H1 (cell line): ENCODE measurements around the gene AVL9. TPM values are rescaled to one million over a fixed set of nuclear protein-coding genes. Genes with fewer than 3 reads are reported as not detected.

Experiments used
- CTCF ChIA-PET: fragments of 300-600 bp; sonication (Branson Sonifier 250); formaldehyde crosslinking; loops from one replicate; lab custom pipeline; 2021; ENCODE audit not compliant: partially characterized antibody; lab: Charles Lee
- POLR2A ChIA-PET: fragments of 300-600 bp; sonication (Branson Sonifier 250); formaldehyde crosslinking; loops from one replicate; lab custom pipeline; 2021; ENCODE audit warnings: inconsistent platforms; ENCODE audit not compliant: partially characterized antibody; lab: Charles Lee
- DNase-seq, 2 experiments: peaks; one replicate each; pipeline versions ENCODE4 v3.0.0 to v3.0.0-alpha.2; 2010 to 2022; ENCODE audit warnings: low spot score in 2 of 2, low read depth in 1 of 2, mixed read lengths in 1 of 2
- FAIRE-seq: peaks from 2 replicates; lab custom pipeline; 2011; peaks lifted over from hg19 to GRCh38; lab: Jason Lieb, UNC
- H2AFZ ChIP-seq: 2 replicates; pipeline ENCODE4 v1.8.1; 2012; ENCODE audit warnings: low read length, inconsistent platforms
- H2AK5ac ChIP-seq: 2 replicates; pipeline ENCODE4 v1.6.1; 2013; ENCODE audit warnings: low read depth, low read length
- H2BK120ac ChIP-seq: replicated peaks from 2 replicates; pipeline ENCODE3; 2013; ENCODE audit warnings: low read depth, low read length, inconsistent platforms
- H2BK12ac ChIP-seq: 2 replicates; pipeline ENCODE4 v1.6.1; 2013; ENCODE audit warnings: low read depth, low read length
- H2BK15ac ChIP-seq: 2 replicates; pipeline ENCODE4 v1.6.1; 2013; ENCODE audit warnings: low read length
- H2BK20ac ChIP-seq: 2 replicates; pipeline ENCODE4 v1.6.1; 2013; ENCODE audit warnings: low read length
- H2BK5ac ChIP-seq: 2 replicates; pipeline ENCODE4 v1.6.1; 2013; ENCODE audit warnings: low read depth, low read length
- H3K14ac ChIP-seq: 2 replicates; pipeline ENCODE4 v1.6.1; 2013; ENCODE audit warnings: inconsistent platforms; ENCODE audit not compliant: insufficient read length
- H3K18ac ChIP-seq: 2 replicates; pipeline ENCODE4 v1.6.1; 2013; ENCODE audit warnings: low read length; ENCODE audit errors: extremely low read depth
- H3K23ac ChIP-seq: 2 replicates; pipeline ENCODE4 v1.6.1; 2013; ENCODE audit warnings: inconsistent platforms; ENCODE audit not compliant: insufficient read length
- H3K23me2 ChIP-seq: 2 replicates; pipeline ENCODE4 v1.6.1; 2013; ENCODE audit warnings: low read depth, low read length
- H3K27ac ChIP-seq: 2 replicates; pipeline ENCODE4 v1.6.1; 2011; ENCODE audit warnings: low read depth, low read length, inconsistent platforms
- H3K27me3 ChIP-seq, 4 experiments: replicated peaks in 1 of 4; 1 replicate in 1 of 4; 2 replicates in 3 of 4; pipeline versions ENCODE4 v1.6.1 to v1.8.1; 2011 to 2013; ENCODE audit warnings: low read length in 3 of 4, mild to moderate bottlenecking in 3 of 4, inconsistent platforms in 2 of 4, mixed read lengths in 2 of 4, moderate library complexity in 1 of 4; ENCODE audit not compliant: control insufficient read depth in 3 of 4, insufficient read depth in 3 of 4; ENCODE audit errors: extremely low read depth in 1 of 4
- H3K36me3 ChIP-seq, 4 experiments: 2 replicates each; pipeline versions ENCODE4 v1.6.1 to v1.8.1; 2011 to 2013; ENCODE audit warnings: mild to moderate bottlenecking in 4 of 4, low read length in 3 of 4, moderate library complexity in 2 of 4, control low read depth in 1 of 4, inconsistent platforms in 1 of 4; ENCODE audit not compliant: insufficient read depth in 4 of 4, control insufficient read depth in 2 of 4
- H3K4ac ChIP-seq: replicated peaks from 2 replicates; pipeline ENCODE3; 2013; ENCODE audit warnings: low read length, low read depth, mixed read lengths, inconsistent platforms; ENCODE audit not compliant: insufficient read length
- H3K4me1 ChIP-seq, 4 experiments: replicated peaks in 1 of 4; 1 replicate in 1 of 4; 2 replicates in 3 of 4; pipeline versions ENCODE4 v1.6.1 to v1.8.1; 2011 to 2013; ENCODE audit warnings: low read length in 3 of 4, inconsistent platforms in 2 of 4, mixed read lengths in 1 of 4; ENCODE audit not compliant: insufficient read depth in 4 of 4, control insufficient read depth in 3 of 4
- H3K4me2 ChIP-seq, 2 experiments: 2 replicates each; pipeline versions ENCODE4 v1.6.1 to v1.8.1; 2011 to 2013; ENCODE audit warnings: low read depth in 2 of 2, low read length in 2 of 2, control low read depth in 1 of 2, inconsistent platforms in 1 of 2, mild to moderate bottlenecking in 1 of 2; ENCODE audit not compliant: insufficient read depth in 1 of 2
- H3K4me3 ChIP-seq, 4 experiments: fragments of 200-600, 300-600 bp in 1 of 4; sonication (generic), shearing (Covaris generic), sonication (Bioruptor Twin) in 1 of 4; 2 replicates each; pipeline versions ENCODE4 v1.5.1 to v1.8.1; 2011 to 2016; ENCODE audit warnings: low read length in 4 of 4, low read depth in 3 of 4, control low read depth in 2 of 4, inconsistent platforms in 2 of 4, mild to moderate bottlenecking in 2 of 4, mixed read lengths in 1 of 4, moderate library complexity in 1 of 4; ENCODE audit not compliant: insufficient read depth in 2 of 4; ENCODE audit errors: extremely low read depth in 1 of 4
- H3K56ac ChIP-seq: replicated peaks from 2 replicates; pipeline ENCODE3; 2013; ENCODE audit warnings: low read depth, mild to moderate bottlenecking, mixed read lengths, low read length, inconsistent platforms; ENCODE audit not compliant: insufficient read length
- H3K79me1 ChIP-seq: 2 replicates; pipeline ENCODE4 v1.6.1; 2013; ENCODE audit warnings: low read depth, low read length, control low read depth
- H3K79me2 ChIP-seq, 2 experiments: 2 replicates each; pipeline versions ENCODE4 v1.6.1 to v1.8.1; 2012 to 2013; ENCODE audit warnings: low read length in 2 of 2, mild to moderate bottlenecking in 2 of 2, inconsistent platforms in 1 of 2; ENCODE audit not compliant: insufficient read depth in 2 of 2, control insufficient read depth in 1 of 2
- H3K9ac ChIP-seq, 4 experiments: replicated peaks in 1 of 4; 1 replicate in 1 of 4; 2 replicates in 3 of 4; pipeline versions ENCODE4 v1.6.1 to v1.8.1; 2011 to 2013; ENCODE audit warnings: low read depth in 3 of 4, low read length in 3 of 4, control low read depth in 2 of 4, mild to moderate bottlenecking in 2 of 4, moderate library complexity in 2 of 4, inconsistent platforms in 1 of 4; ENCODE audit errors: extremely low read depth in 1 of 4
- H3K9me3 ChIP-seq, 2 experiments: 2 replicates each; pipeline versions ENCODE4 v1.6.1 to v1.8.1; 2012 to 2013; ENCODE audit warnings: mild to moderate bottlenecking in 2 of 2, moderate library complexity in 2 of 2, control low read depth in 1 of 2, inconsistent platforms in 1 of 2, low read depth in 1 of 2, low read length in 1 of 2, mixed read lengths in 1 of 2; ENCODE audit not compliant: insufficient read depth in 2 of 2
- H4K20me1 ChIP-seq, 2 experiments: replicated peaks in 1 of 2; 2 replicates each; pipeline versions ENCODE3 to v1.8.1; 2011 to 2013; ENCODE audit warnings: inconsistent platforms in 2 of 2, low read length in 2 of 2, mild to moderate bottlenecking in 1 of 2; ENCODE audit not compliant: insufficient read depth in 2 of 2, control insufficient read depth in 1 of 2
- H4K5ac ChIP-seq: 2 replicates; pipeline ENCODE4 v1.6.1; 2013; ENCODE audit warnings: low read length, low read depth, mixed read lengths, inconsistent platforms; ENCODE audit not compliant: insufficient read length
- H4K8ac ChIP-seq: 2 replicates; pipeline ENCODE4 v1.8.0; 2013; ENCODE audit warnings: mild to moderate bottlenecking, moderate library complexity, low read length, inconsistent platforms; ENCODE audit not compliant: insufficient read depth; ENCODE audit errors: extremely low read depth
- H4K91ac ChIP-seq: replicated peaks from 2 replicates; pipeline ENCODE3; 2013; ENCODE audit warnings: low read length, mixed read lengths, inconsistent platforms; ENCODE audit not compliant: insufficient read length
- GABPA ChIP-seq: IDR thresholded peaks from 2 replicates; pipeline ENCODE4 v1.6.1; 2011; ENCODE audit warnings: mild to moderate bottlenecking, low read length, moderate library complexity, borderline replicate concordance; ENCODE audit not compliant: insufficient read depth
- RFX5 ChIP-seq: IDR thresholded peaks from 2 replicates; pipeline ENCODE4 v1.6.1; 2011; ENCODE audit warnings: low read depth, low read length, improper control_type of control experiment, borderline replicate concordance
- SAP30 ChIP-seq: fragments of 300-600 bp; sonication (generic); IDR thresholded peaks from 2 replicates; pipeline ENCODE4 v1.7.1; 2012; ENCODE audit warnings: low read length, moderate library complexity, mild to moderate bottlenecking, inconsistent platforms; ENCODE audit not compliant: insufficient read depth, insufficient replicate concordance
- SP2 ChIP-seq: IDR thresholded peaks from 2 replicates; pipeline ENCODE4 v1.6.1; 2012; ENCODE audit warnings: mild to moderate bottlenecking, low read length, inconsistent platforms
- WGBS, 2 experiments: shearing (Covaris generic) in 1 of 2; methylation state at CpG; one replicate each; pipeline versions ENCODE4 v1.1.6 to v1.1.7; 2013 to 2015; ENCODE audit warnings: low lambda C conversion rate in 2 of 2, mixed read lengths in 2 of 2, inconsistent platforms in 1 of 2, low coverage in 1 of 2, missing lambda C conversion rate in 1 of 2; ENCODE audit not compliant: insufficient replicate concordance in 2 of 2, insufficient coverage in 1 of 2, insufficient read length in 1 of 2; ENCODE audit errors: extremely low coverage in 1 of 2, missing lambda C conversion rate in 1 of 2; 5-methylcytosine and 5-hydroxymethylcytosine counted together
- polyA plus RNA-seq, 7 experiments: library from polyadenylated mRNA; depleted of rRNA in 3 of 7; stranded (reverse) in 5 of 7; unstranded in 2 of 7; fragments of >200 nt in 5 of 7; fragments of 200-250 nt in 2 of 7; gene quantifications; 1 replicate in 5 of 7; 2 replicates in 1 of 7; 4 replicates in 1 of 7; pipeline versions ENCODE4 v1.2.1 to v1.2.3, GENCODE V29; 2011 to 2013; ENCODE audit warnings: missing spikeins in 2 of 7, mixed read lengths in 2 of 7
- total RNA-seq: library from RNA; stranded (reverse); fragmentation: NEBNext Ultra II Directional; extraction: Animal tissue kit (Norgen Biotek cat#: 25700); gene quantifications from 2 replicates; pipeline ENCODE4 v1.2.1, GENCODE V29; 2021

The AVL9 gene
- total and polyA plus RNA-seq, 2 of the 8 experiments (the other 6 are each of a cell fraction or from before 2014, with no cell fraction given) = 15.5 to 42.1 TPM

GRCh38 chr7:32501522-32501921, 6.2 kb downstream of the AVL9 start:
- Histone ChIP-seq H2AK5ac (no peak overlapping the region), H3K4me1 (peaks cover 0 to 6% (median 1%) of the 10 kb centered on the region in 4 experiments; a peak in 2 of 7 replicates), H3K4ac (no peak overlapping the region), H3K9ac (no peak overlapping the region), H4K20me1 (peaks cover 7 to 9% of the 10 kb centered on the region in 2 experiments), H3K18ac (no peak overlapping the region), H4K5ac (no peak overlapping the region), H2BK20ac (no peak overlapping the region), H2AFZ (no peak overlapping the region), H3K4me3 (no peak overlapping the region), H2BK5ac (no peak overlapping the region), H2BK120ac (no peak overlapping the region), H4K8ac (no peak overlapping the region), H3K36me3 (peaks cover 0 to 4% (median 0%) of the 10 kb centered on the region in 4 experiments; a peak in 1 of 8 replicates), H3K23ac (no peak overlapping the region), H2BK15ac (no peak overlapping the region), H3K56ac (no peak overlapping the region), H3K27ac (no peak overlapping the region), H2BK12ac (no peak overlapping the region), H3K79me1 (no peaks in the 10 kb centered on the region), H4K91ac (no peak overlapping the region), H3K4me2 (no peak overlapping the region), H3K14ac (no peak overlapping the region), H3K9me3 (no peaks in the 10 kb centered on the region), H3K79me2 (peaks cover 19 to 93% of the 10 kb centered on the region in 2 experiments), H3K23me2 (no peaks in the 10 kb centered on the region), H3K27me3 (peaks cover 0 to 1% (median 0%) of the 10 kb centered on the region in 4 experiments; a peak in 1 of 7 replicates)
- CTCF ChIA-PET = interaction anchor here (0.6 kb wide), 1 partner anchor 573 kb away, joined by 3 read pairs; no protein-coding TSS in a partner anchor
- no peak for FAIRE-seq
- WGBS, 2 experiments = 75% methylated on average over 1 of the region's 1 CpG; no CpG with 5 or more reads in 1 of the 2 experiments
- no peak for DNase-seq
- TF ChIP-seq RFX5 (no peak), SAP30 (no peak), GABPA (no peak), SP2 (no peak)
- POLR2A ChIA-PET = no interaction called here
